ENCODE data around the gene RSRC1.

DNA sequence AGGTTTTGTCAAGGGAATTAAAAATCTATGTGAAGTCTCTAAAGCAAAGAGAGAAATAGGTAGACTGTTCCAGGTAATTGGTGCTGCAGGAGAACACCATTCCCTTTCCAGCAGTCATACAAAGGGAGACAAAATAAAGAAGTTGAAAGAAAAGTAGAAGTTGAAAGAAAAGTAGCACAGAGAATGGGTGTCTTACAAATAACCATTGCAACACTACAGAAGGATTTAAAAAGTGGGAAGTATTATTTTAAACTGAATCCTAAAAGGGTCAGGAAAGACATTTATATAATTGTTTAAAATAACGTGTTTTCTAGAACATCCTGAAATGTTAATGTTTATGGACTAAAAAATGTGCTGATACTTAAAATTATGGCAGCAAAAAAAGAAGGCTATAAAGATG is 223.8 kb downstream of the RSRC1 start:
- no peak for TF ChIP-seq POLR2AphosphoS5 (IDR thresholded peaks at IDR 0.05; ENCODE audit: low read depth, low read length)
- TF ChIP-seq POLR2A (IDR thresholded peaks at IDR 0.05; ENCODE audit: low read depth, low read length), result no peak
